Measurements from ENCODE around the gene APOBEC2.
"Not testable (repeated sequence)": the region's sequence is repeated elsewhere in the genome, so short reads cannot be mapped to it uniquely, and the experiment has no call there.

DNA sequence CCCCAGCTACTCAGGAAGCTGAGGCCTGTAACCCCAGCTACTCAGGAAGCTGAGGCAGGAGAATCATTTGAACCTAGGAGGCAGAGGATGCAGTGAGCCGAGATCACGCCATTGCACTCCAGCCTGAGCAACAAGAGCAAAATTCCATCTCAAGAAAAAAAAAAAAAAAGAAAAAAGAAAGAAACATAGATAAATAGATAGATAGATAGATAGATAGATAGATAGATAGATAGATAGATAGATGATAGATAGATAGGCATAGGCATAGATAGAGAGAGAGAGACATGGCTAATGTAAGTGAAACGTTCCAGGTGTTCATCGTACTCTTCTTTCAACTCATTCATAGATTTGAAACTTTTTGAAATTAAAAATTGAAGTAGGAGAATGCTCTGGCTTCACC is 46.0 kb upstream of the APOBEC2 start:
- TF ChIP-seq, protein P1, sequence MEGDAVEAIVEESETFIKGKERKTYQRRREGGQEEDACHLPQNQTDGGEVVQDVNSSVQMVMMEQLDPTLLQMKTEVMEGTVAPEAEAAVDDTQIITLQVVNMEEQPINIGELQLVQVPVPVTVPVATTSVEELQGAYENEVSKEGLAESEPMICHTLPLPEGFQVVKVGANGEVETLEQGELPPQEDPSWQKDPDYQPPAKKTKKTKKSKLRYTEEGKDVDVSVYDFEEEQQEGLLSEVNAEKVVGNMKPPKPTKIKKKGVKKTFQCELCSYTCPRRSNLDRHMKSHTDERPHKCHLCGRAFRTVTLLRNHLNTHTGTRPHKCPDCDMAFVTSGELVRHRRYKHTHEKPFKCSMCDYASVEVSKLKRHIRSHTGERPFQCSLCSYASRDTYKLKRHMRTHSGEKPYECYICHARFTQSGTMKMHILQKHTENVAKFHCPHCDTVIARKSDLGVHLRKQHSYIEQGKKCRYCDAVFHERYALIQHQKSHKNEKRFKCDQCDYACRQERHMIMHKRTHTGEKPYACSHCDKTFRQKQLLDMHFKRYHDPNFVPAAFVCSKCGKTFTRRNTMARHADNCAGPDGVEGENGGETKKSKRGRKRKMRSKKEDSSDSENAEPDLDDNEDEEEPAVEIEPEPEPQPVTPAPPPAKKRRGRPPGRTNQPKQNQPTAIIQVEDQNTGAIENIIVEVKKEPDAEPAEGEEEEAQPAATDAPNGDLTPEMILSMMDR (optimal IDR thresholded peaks at IDR 0.05 in 1 of 3, IDR thresholded peaks at IDR 0.05 in 1 of 3, conservative IDR thresholded peaks at IDR 0.05 in 1 of 3; ENCODE audit: extremely low read depth in 1 of 3, insufficient read depth in 2 of 3, low read length in 3 of 3) = not testable (repeated sequence)
- not testable (repeated sequence) for TF ChIP-seq EZH2 (IDR thresholded peaks at IDR 0.05; ENCODE audit: low read length)
